AG04449 (cell line): ENCODE results near the gene TBC1D1.
A peak's percentile ranks its signal among the peaks of the same experiment; 100 is the strongest.

Source experiments
- CTCF ChIA-PET: fragments of 350-600 bp; formaldehyde crosslinking; extraction: SDS; loops from one replicate; lab custom pipeline; 2021; ENCODE audit warnings: antibody characterized with exemption; lab: Yijun Ruan, JAX
- POLR2A ChIA-PET: fragments of 400-600, 350-600 bp; formaldehyde crosslinking; extraction: SDS; loops from one replicate; lab custom pipeline; 2020; ENCODE audit warnings: antibody characterized with exemption, inconsistent platforms; lab: Yijun Ruan, JAX
- DNase-seq: peaks from one replicate; pipeline ENCODE4 v3.0.0-alpha.2; 2010; ENCODE audit warnings: low read depth, low spot score
- H3K4me3 ChIP-seq: 2 replicates; pipeline ENCODE4 v1.5.1; 2011; ENCODE audit warnings: low read depth, mild to moderate bottlenecking, control low read depth, low read length
- CTCF ChIP-seq: IDR thresholded peaks from one replicate; pipeline ENCODE4 v1.5.1; 2011; ENCODE audit warnings: mild to moderate bottlenecking, moderate library complexity, low read length, control low read depth, inconsistent platforms; ENCODE audit not compliant: insufficient read depth; ENCODE audit errors: missing control alignments

The TBC1D1 gene

GRCh38 chr4:38144031-38144430 is 253.1 kb downstream of the TBC1D1 start:
- TF ChIP-seq CTCF: no peak
- no peak overlapping the region for H3K4me3 ChIP-seq
- no peak for DNase-seq
- ChIA-PET POLR2A (no interaction called here), CTCF (interaction anchor here (1.0 to 1.3 kb wide), 2 partner anchors 9 to 97 kb away, joined by 3 read pairs; no protein-coding TSS in a partner anchor)

- POLR2A ChIA-PET: no interaction called here
These were observed 254.3 kb downstream of the TBC1D1 start for GRCh38 chr4:38145033-38145678.

GRCh38 chr4:38145741-38146140 is 254.9 kb downstream of the TBC1D1 start:
- POLR2A ChIA-PET: no interaction called here
- H3K4me3 ChIP-seq: no peak overlapping the region
- CTCF ChIA-PET: interaction anchor here (1.2 to 1.3 kb wide), 2 partner anchors 33 to 63 kb away, joined by 3 read pairs; no protein-coding TSS in a partner anchor
- no peak for TF ChIP-seq CTCF
- DNase-seq: peak; percentile 50

More at GRCh38 chr4:38145033-38145678, 254.3 kb downstream of the TBC1D1 start:
- no peak for TF ChIP-seq CTCF
- no peak overlapping the region for H3K4me3 ChIP-seq
- DNase-seq: no peak
- CTCF ChIA-PET: interaction anchor here (1.0 to 1.3 kb wide), 4 partner anchors 8 to 62 kb away, joined by 3 read pairs; no protein-coding TSS in a partner anchor

GRCh38 chr4:38146383-38146782 is 255.5 kb downstream of the TBC1D1 start:
- H3K4me3 ChIP-seq: no peak overlapping the region
- POLR2A ChIA-PET: no interaction called here
- CTCF ChIA-PET: no interaction called here
- no peak for DNase-seq
- TF ChIP-seq CTCF: no peak

GRCh38 chr4:38149472-38149996 is 258.6 kb downstream of the TBC1D1 start:
- ChIA-PET POLR2A (interaction anchor here (1.0 kb wide), 1 partner anchor 11 kb away, joined by 4 read pairs; no protein-coding TSS in a partner anchor), CTCF (interaction anchor here (1.0 to 1.2 kb wide), 3 partner anchors 11 to 655 kb away, joined by 3 read pairs; partner anchors contain the start of gene TLR1)
- DNase-seq: no peak
- no peak overlapping the region for H3K4me3 ChIP-seq
- TF ChIP-seq CTCF: no peak

- no peak overlapping the region for H3K4me3 ChIP-seq
- no peak for DNase-seq
- TF ChIP-seq CTCF: no peak
- ChIA-PET CTCF (interaction anchor here (0.9 to 1.2 kb wide), 4 partner anchors 11 to 654 kb away, joined by 3 read pairs; partner anchors contain the start of gene TLR1), POLR2A (interaction anchor here (1.0 kb wide), 1 partner anchor 10 kb away, joined by 4 read pairs; no protein-coding TSS in a partner anchor)
These were observed 259.2 kb downstream of the TBC1D1 start for GRCh38 chr4:38149997-38150671.
